ENCODE results near the gene AUTS2.

Gene AUTS2

GRCh38 chr7:70703785-70704184 is 1105.5 kb downstream of the AUTS2 start:
- no peak overlapping the region for H3K4me3 ChIP-seq (ENCODE audit: low read depth, low read length, poor library complexity, severe bottlenecking)
- H2AFZ ChIP-seq (ENCODE audit: low read length): no peak overlapping the region
- peaks cover 29% of the 10 kb centered on the region for H3K36me3 ChIP-seq (ENCODE audit: insufficient read depth, low read length)
- no peaks in the 10 kb centered on the region for H3K9me2 ChIP-seq (ENCODE audit: low read depth, low read length)
- no peaks in the 10 kb centered on the region for H3K79me2 ChIP-seq (ENCODE audit: insufficient read depth, low read length)
- no peak overlapping the region for H3K27ac ChIP-seq (ENCODE audit: low read depth, low read length, poor library complexity, severe bottlenecking)
- no peak overlapping the region for H3K9ac ChIP-seq (ENCODE audit: low read length)
- H3F3A ChIP-seq (ENCODE audit: insufficient read depth, low read length): no peaks in the 10 kb centered on the region
- H4K20me1 ChIP-seq (ENCODE audit: insufficient read depth, low read length): no peaks in the 10 kb centered on the region
- peaks cover 11% of the 10 kb centered on the region for H3K4me1 ChIP-seq (ENCODE audit: insufficient read depth, low read length, severe bottlenecking)
- H3K27me3 ChIP-seq (ENCODE audit: insufficient read depth, low read length): no peaks in the 10 kb centered on the region
- H3K4me2 ChIP-seq (ENCODE audit: low read length): no peak overlapping the region
- H3K9me3 ChIP-seq (ENCODE audit: low read length): no peaks in the 10 kb centered on the region
- TF ChIP-seq EZH2 (IDR thresholded peaks at IDR 0.05; ENCODE audit: borderline replicate concordance, low read length): no peak
- no peak for TF ChIP-seq CTCF (IDR thresholded peaks at IDR 0.05; ENCODE audit: low read length)

GRCh38 chr7:70704831-70705346 is 1106.6 kb downstream of the AUTS2 start:
- Histone ChIP-seq H3F3A (ENCODE audit: insufficient read depth, low read length) (no peaks in the 10 kb centered on the region), H3K4me3 (ENCODE audit: low read depth, low read length, poor library complexity, severe bottlenecking) (no peak overlapping the region), H4K20me1 (ENCODE audit: insufficient read depth, low read length) (no peaks in the 10 kb centered on the region), H3K79me2 (ENCODE audit: insufficient read depth, low read length) (no peaks in the 10 kb centered on the region), H3K27ac (ENCODE audit: low read depth, low read length, poor library complexity, severe bottlenecking) (no peak overlapping the region), H2AFZ (ENCODE audit: low read length) (no peak overlapping the region), H3K4me1 (ENCODE audit: insufficient read depth, low read length, severe bottlenecking) (peaks cover 15% of the 10 kb centered on the region), H3K27me3 (ENCODE audit: insufficient read depth, low read length) (no peaks in the 10 kb centered on the region), H3K36me3 (ENCODE audit: insufficient read depth, low read length) (peaks cover 18% of the 10 kb centered on the region), H3K4me2 (ENCODE audit: low read length) (no peak overlapping the region), H3K9ac (ENCODE audit: low read length) (no peak overlapping the region), H3K9me2 (ENCODE audit: low read depth, low read length) (no peaks in the 10 kb centered on the region), H3K9me3 (ENCODE audit: low read length) (no peaks in the 10 kb centered on the region)
- no peak for TF ChIP-seq EZH2 (IDR thresholded peaks at IDR 0.05; ENCODE audit: borderline replicate concordance, low read length)
- TF ChIP-seq CTCF (IDR thresholded peaks at IDR 0.05; ENCODE audit: low read length): no peak

GRCh38 chr7:70706204-70706603 is 1107.9 kb downstream of the AUTS2 start:
- TF ChIP-seq CTCF (IDR thresholded peaks at IDR 0.05; ENCODE audit: low read length) (no peak), EZH2 (IDR thresholded peaks at IDR 0.05; ENCODE audit: borderline replicate concordance, low read length) (no peak)
- Histone ChIP-seq H3K9me3 (ENCODE audit: low read length) (no peaks in the 10 kb centered on the region), H3K4me1 (ENCODE audit: insufficient read depth, low read length, severe bottlenecking) (peaks cover 14% of the 10 kb centered on the region), H2AFZ (ENCODE audit: low read length) (no peak overlapping the region), H3K9me2 (ENCODE audit: low read depth, low read length) (no peaks in the 10 kb centered on the region), H3K4me3 (ENCODE audit: low read depth, low read length, poor library complexity, severe bottlenecking) (no peak overlapping the region), H3K9ac (ENCODE audit: low read length) (no peak overlapping the region), H4K20me1 (ENCODE audit: insufficient read depth, low read length) (no peaks in the 10 kb centered on the region), H3K27ac (ENCODE audit: low read depth, low read length, poor library complexity, severe bottlenecking) (no peak overlapping the region), H3K79me2 (ENCODE audit: insufficient read depth, low read length) (no peaks in the 10 kb centered on the region), H3K27me3 (ENCODE audit: insufficient read depth, low read length) (no peaks in the 10 kb centered on the region), H3K4me2 (ENCODE audit: low read length) (no peak overlapping the region), H3F3A (ENCODE audit: insufficient read depth, low read length) (no peaks in the 10 kb centered on the region), H3K36me3 (ENCODE audit: insufficient read depth, low read length) (peaks cover 12% of the 10 kb centered on the region)

Measured in OCI-LY1 (cell line).